ENCODE results near the gene BBS9.

GRCh38 chr7:33325754-33326484 lies 196.6 kb downstream of the BBS9 start:
- TF ChIP-seq POLR2AphosphoS5 (IDR thresholded peaks at IDR 0.05; ENCODE audit: low read depth, low read length): no peak
- no peak for TF ChIP-seq POLR2A (IDR thresholded peaks at IDR 0.05; ENCODE audit: low read depth, low read length)
- no peak for TF ChIP-seq TAF1 (IDR thresholded peaks at IDR 0.05; ENCODE audit: borderline replicate concordance, low read depth, low read length)

Data from GM12892 (cell line).